Measurements from ENCODE around the gene NR3C2.
"Not testable (repeated sequence)": the region's sequence is repeated elsewhere in the genome, so short reads cannot be mapped to it uniquely, and the experiment has no call there.

NR3C2 gene

GRCh38 chr4:148216866-148217814, 225.1 kb downstream of the NR3C2 start:
- no peak for DNase-seq (ENCODE audit: low read depth)

DNA sequence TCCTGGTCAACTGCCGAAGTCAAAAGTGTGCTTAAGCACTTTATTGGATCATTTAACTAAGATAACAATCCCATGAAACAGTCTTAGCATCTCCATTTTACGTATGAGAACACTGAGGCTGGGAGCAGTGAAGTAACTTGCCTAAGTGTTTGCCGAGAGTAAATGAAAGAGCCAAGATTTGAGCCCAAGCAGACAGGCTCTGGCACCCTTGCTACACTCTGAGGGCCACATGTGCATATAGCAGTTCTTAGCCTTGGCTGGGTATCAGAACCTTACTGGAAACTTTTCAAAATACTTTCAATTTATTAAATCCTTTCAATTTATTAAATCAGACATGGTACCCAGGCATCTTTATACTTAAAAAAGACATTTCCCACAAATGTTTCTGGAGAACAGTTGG, 225.9 kb downstream of the NR3C2 start:
- DNase-seq (ENCODE audit: low read depth): no peak

DNA sequence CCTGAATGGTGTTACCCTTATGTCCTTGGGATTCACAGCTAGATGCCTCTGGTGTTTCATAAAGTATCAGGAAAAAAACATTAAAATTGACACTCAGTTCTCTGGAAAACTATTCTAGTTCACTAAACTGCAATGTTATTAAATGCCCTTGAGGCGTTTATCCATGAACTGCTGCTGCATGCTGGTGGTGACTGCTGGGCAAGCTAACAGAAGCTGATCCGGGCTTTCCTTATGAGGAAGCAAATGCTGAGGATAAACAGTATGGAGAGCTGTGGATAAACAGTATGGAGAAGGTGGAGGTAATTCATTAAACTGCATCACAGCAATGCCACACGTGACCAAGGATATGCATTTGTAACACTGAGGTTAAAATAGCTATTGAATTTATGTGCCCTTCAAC, 227.0 kb downstream of the NR3C2 start:
- no peak for DNase-seq (ENCODE audit: low read depth)

DNA sequence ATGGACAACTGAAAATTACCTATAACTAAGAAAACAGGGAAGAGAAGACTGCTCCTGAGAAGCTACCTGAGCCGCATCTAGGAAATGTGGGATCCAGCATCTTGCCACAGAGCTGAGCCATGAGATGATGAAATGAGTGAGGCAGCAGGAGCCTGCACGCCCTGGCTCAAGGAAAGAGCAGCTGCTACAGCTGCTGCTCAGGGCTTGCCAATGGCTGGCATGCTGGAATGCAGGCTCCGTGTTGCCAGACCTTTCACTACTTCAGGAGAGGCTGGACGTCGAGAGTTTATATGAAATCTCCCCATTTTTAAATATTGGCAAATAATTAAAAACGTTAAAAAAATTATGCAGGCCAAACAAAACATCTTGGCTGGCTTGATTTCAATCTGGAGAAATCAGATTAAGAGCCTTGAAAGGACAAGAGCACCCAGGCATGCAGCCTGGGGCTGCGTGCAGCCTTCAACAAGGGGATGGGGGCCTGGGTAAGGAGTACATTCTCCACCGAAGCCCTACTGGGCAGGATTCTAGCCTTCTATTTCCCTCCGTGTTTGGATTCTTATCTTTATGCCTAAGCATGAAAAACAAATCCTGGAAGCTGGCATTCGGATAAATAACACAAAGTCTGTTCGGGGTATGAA, 227.6 kb downstream of the NR3C2 start:
- no peak for DNase-seq (ENCODE audit: low read depth)

DNA sequence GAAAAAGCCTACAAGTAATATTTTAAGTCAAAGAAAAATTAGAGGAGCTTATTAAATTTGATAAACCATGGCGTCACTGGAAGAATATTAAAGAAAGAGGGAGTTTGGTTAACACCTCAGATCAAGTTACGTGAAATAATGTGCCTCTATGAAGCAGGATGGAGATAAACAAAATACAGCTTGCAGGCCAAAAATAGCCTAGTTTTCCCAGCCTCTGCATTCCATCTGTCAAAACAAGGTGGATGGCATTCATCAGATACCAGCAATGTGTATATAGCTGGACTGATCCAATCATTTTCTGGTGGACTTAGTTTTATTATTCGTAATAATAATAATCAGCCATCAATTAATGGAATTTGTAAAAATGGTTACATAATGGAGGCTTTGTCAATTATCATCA, 230.7 kb downstream of the NR3C2 start:
- no peak for DNase-seq (ENCODE audit: low read depth)

DNA sequence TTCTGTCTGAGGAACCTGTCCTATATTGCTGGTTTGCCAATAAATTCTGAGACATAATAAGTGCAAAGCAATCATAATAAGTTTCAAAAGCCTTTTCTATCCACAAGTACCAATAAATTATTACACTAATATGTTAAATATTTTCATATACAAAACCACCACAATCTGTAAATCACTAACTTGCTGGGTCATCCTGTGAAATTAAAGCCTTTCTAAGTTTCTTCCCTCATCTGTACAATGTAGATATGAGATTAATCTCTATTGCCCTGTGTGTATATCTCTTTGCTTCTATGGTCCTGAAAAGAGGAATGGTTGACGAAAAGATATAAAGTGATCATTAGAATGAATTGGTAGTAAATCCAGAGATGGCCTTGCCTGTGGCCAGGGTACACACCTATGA, 231.6 kb downstream of the NR3C2 start:
- no peak for DNase-seq (ENCODE audit: low read depth)

DNA sequence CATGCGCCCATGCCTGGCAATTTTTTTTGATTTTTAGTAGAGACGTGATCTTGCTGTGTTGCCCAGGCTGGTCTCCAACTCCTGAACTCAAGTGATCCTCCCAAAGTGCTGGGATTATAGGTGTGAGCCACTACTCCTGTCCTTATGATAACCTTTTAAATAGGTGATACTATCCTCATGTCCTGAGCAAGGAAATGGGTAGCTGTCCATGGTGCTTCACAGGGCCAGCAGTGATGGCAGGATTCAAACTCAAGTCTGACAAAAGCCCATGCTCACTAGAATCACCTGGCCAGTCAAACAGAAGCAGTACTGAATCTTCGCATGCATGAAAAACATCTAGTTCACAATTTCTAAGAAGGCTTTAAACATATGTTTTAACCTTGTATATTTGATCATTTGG, 235.1 kb downstream of the NR3C2 start:
- no peak for DNase-seq (ENCODE audit: low read depth)

DNA sequence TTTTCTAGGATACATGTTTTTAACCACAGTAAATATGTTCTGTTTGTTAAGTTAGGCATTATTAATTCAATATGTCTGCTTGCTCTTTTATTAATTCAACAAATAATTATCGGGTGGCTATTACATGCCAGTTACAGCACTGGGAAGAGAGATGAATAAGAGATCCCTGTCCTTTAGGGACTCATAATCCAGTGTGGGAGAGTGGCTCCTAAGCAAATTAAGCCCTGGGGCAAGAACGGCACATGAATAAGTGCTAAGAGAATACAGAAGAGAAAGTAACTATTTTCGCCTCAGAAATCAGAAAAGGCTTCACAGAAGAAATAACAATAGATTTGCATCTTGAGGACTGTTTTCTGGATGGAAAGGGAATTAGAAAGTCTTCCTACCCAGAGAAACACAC, 236.7 kb downstream of the NR3C2 start:
- DNase-seq (ENCODE audit: low read depth): no peak

- no peak for DNase-seq (ENCODE audit: low read depth)
Observed at GRCh38 chr4:148204892-148205291, 237.3 kb downstream of the NR3C2 start.

GRCh38 chr4:148204171-148204570, 238.0 kb downstream of the NR3C2 start:
- no peak for DNase-seq (ENCODE audit: low read depth)

DNA sequence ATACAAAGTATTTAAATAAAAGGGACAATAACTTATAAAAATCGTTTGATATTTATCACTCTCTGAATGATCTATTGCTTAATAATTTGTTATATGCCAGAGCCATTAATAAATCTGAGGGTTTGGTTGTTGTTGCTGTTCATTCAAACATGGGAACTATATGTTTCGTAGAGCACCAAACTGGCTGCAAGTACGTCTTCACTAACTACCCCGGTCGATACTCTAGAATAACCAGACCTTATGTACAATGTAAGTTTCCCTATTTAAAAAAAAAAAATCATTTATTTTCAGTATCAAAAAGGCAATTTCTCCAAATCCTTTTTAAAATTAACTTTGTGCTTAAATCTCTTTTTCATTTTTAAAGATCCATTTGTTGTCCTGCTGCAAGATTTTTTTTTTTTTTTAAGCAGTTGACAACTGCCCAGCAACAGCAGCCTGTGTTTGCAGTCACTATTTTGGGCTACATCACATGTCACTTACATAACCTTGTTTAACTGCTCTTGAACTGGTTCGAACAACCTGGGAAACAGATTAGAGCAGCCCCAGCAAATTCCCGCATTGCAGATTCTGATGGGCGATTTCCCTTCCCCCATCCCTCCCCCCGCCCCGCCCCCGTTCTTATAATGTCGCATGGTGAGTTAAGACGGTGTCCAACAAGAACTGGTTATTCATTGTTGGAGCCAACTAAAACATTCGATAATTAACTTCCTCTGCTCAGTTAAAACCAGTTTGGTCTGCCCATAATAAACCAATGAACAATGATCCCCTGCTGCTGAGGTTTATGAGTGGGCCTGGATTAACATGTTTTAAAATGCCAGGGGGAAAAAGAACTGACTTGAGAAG, 238.9 kb downstream of the NR3C2 start:
- no peak for DNase-seq (ENCODE audit: low read depth)

DNA sequence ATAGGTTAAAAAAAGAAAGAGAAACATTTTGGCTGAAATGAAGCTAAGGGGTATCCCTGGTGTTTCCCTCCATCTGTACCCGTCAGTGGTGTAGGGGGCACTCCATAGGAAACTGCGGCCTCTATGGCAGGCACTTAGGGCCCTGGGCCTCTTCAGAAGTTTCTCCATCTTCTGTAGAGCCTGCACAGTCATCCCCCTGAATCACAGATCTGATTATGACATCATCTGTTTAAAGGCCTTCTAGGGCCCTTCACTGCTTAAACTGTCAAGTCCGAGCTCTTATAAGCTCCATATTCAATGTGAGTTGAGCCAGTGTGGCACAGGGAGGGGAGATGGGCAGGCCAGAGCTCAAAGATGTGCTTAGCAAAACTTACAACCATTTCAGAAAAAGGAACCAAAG, 241.3 kb downstream of the NR3C2 start:
- DNase-seq (ENCODE audit: low read depth): no peak

- DNase-seq (ENCODE audit: low read depth): no peak
Observed at GRCh38 chr4:148196164-148196563, 246.1 kb downstream of the NR3C2 start.

DNA sequence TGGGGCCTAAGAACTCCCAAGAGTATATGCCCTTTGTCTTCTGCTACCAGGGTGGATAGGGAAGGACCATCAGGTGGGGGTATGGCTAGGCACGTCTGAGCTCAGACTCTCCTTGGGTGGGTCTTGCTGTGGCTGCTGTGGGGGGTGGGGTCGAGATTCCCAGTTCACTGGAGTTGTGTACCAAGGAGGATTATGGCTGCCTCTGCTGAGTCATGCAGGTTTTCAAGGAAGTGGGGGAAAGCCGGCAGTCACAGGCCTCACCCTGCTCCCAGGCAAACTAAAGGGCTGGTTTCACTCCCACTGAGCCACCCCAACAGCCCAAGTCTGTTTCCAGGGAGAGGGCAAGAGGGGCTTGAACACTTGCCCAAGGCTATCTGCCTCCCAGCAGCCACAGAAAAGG, 249.7 kb downstream of the NR3C2 start:
- no peak for DNase-seq (ENCODE audit: low read depth)

DNA sequence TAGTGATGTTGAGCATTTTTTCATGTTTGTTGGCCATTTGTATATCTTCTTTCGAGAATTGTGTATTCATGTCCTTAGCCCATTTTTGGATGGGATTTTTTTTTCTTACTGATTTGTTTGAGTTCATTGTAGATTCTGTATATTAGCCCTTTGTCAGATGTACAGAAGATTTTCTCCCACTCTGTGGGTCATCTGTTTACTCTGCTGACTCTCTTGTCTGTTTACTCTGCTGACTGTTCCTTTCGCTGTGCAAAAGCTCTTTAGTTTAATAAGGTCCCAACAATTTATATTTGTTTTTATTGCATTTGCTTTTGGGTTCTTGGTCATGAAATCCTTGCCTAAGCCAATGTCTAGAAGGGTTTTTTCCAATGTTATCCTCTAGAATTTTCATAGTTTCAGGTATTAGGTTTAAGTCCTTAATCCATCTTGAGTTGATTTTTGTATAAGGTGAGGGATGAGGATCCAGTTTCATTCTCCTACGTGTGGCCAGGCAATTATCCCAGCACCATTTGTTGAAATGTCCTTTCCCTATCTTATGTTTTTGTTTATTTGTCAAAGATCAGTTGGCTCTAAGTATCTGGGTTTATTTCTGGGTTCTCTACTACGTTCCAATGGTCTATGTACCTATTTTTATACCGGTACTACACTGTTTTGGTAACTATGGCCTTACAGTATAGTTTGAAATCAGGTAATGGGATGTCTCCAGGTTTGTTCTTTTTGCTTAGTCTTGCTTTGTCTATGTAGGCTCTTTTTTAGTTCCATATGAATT, 254.6 kb downstream of the NR3C2 start:
- DNase-seq (ENCODE audit: low read depth): not testable (repeated sequence)

- no peak for DNase-seq (ENCODE audit: low read depth)
Observed at GRCh38 chr4:148184922-148185321, 257.3 kb downstream of the NR3C2 start.

DNA sequence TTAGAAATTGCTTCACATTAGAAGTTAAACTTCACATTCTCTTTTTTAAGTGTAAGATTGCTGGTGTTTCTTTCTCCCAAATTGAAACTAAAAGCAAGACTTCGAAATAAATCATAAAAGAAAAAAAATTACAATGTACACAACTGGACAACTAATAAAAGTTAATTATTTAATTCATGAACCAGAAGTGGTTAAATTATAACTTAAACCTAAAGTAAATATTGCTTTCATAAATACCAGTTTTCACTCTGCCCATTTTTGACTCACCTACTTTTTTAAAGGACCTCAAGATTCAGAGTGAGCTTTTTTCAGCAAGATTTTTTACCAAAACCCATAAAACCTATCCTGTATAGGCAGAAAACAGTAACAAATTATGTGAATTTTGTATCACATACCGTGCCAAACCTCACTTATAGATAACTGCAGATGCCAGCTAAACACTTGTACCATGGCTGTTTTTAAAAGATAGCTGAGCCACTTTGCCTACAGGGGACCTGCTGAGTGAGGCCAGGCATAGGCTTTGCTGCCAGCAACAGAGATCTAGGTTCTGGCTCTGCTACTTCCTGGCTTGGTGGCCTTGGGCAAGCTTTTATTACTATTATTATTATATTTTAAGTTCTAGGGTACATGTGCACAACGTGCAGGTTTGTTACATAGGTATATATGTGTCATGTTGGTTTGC, 259.8 kb downstream of the NR3C2 start:
- no peak for DNase-seq (ENCODE audit: low read depth)

- no peak for DNase-seq (ENCODE audit: low read depth)
Observed at GRCh38 chr4:148173397-148174017, 268.7 kb downstream of the NR3C2 start.

DNA sequence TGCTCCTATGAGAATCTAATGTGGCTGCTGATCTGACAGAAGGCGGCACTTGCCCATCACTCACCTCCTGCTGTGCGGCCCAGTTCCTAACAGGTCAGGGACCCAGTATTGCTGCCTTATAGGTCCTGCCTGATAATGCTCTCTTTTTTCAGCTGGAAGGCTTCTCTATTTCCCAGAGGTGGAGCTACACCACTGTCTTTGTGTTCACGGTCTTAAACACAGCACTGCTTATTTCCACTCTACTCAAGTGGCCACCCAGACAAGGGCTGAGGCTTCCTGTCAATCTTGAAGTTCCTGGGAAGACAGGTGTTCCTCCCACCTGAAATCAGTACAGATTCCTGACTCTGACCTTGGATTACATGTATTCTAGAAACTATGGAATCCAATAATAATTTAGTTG, 270.6 kb downstream of the NR3C2 start:
- no peak for DNase-seq (ENCODE audit: low read depth)

GRCh38 chr4:148170408-148171365, 271.5 kb downstream of the NR3C2 start:
- no peak for DNase-seq (ENCODE audit: low read depth)
